ENCODE results near the gene SHROOM3. TPM values are rescaled to one million over a fixed set of nuclear protein-coding genes. Genes with fewer than 3 reads are reported as not detected.

Gene SHROOM3
- total and polyA plus RNA-seq, 2 of the 13 experiments (the other 11 are each of a cell fraction or from before 2014, with no cell fraction given), result 0.01 TPM; not detected in 1

DNA sequence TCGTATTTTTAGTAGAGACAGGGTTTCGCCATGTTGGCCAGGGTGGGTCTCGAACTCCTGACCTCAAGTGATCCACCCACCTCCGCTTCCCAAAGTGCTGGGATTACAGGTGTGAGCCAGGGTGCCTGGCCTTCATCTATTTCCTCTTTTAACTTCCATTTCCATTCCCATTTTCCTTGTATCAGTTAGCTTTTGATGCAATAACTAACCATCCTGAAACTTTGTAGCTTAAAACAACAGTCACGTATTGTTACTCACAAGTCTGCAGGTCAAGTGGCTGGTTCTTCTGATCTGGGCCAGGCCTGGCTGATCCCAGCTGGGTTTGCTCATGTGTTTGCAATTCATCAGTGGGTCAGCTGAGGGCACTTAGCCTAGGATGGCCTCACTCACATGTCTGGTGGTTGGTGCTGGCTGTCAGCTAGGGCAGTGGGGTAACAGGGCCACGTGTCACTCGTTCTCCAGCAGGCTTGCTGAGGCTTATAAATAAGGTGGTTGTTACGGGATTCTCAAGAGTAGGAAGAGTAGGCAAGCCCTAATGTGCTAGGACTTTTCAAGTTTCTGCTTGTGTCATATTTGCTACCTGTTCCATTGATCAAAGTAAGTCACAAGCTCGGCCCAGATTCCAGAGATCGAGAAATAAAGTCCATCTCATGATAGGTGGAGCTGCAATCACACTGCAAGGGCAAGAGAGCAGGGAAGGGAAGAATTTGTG is 374.7 kb downstream of the SHROOM3 start (continued):
- TF ChIP-seq, protein P1, sequence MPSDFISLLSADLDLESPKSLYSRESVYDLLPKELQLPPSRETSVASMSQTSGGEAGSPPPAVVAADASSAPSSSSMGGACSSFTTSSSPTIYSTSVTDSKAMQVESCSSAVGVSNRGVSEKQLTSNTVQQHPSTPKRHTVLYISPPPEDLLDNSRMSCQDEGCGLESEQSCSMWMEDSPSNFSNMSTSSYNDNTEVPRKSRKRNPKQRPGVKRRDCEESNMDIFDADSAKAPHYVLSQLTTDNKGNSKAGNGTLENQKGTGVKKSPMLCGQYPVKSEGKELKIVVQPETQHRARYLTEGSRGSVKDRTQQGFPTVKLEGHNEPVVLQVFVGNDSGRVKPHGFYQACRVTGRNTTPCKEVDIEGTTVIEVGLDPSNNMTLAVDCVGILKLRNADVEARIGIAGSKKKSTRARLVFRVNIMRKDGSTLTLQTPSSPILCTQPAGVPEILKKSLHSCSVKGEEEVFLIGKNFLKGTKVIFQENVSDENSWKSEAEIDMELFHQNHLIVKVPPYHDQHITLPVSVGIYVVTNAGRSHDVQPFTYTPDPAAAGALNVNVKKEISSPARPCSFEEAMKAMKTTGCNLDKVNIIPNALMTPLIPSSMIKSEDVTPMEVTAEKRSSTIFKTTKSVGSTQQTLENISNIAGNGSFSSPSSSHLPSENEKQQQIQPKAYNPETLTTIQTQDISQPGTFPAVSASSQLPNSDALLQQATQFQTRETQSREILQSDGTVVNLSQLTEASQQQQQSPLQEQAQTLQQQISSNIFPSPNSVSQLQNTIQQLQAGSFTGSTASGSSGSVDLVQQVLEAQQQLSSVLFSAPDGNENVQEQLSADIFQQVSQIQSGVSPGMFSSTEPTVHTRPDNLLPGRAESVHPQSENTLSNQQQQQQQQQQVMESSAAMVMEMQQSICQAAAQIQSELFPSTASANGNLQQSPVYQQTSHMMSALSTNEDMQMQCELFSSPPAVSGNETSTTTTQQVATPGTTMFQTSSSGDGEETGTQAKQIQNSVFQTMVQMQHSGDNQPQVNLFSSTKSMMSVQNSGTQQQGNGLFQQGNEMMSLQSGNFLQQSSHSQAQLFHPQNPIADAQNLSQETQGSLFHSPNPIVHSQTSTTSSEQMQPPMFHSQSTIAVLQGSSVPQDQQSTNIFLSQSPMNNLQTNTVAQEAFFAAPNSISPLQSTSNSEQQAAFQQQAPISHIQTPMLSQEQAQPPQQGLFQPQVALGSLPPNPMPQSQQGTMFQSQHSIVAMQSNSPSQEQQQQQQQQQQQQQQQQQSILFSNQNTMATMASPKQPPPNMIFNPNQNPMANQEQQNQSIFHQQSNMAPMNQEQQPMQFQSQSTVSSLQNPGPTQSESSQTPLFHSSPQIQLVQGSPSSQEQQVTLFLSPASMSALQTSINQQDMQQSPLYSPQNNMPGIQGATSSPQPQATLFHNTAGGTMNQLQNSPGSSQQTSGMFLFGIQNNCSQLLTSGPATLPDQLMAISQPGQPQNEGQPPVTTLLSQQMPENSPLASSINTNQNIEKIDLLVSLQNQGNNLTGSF (CRISPR knock-in tag; IDR thresholded peaks at IDR 0.05), result no peak
- TF ChIP-seq ZSCAN29 (CRISPR knock-in tag; conservative IDR thresholded peaks at IDR 0.05), result no peak
- TF ChIP-seq, protein P2, sequence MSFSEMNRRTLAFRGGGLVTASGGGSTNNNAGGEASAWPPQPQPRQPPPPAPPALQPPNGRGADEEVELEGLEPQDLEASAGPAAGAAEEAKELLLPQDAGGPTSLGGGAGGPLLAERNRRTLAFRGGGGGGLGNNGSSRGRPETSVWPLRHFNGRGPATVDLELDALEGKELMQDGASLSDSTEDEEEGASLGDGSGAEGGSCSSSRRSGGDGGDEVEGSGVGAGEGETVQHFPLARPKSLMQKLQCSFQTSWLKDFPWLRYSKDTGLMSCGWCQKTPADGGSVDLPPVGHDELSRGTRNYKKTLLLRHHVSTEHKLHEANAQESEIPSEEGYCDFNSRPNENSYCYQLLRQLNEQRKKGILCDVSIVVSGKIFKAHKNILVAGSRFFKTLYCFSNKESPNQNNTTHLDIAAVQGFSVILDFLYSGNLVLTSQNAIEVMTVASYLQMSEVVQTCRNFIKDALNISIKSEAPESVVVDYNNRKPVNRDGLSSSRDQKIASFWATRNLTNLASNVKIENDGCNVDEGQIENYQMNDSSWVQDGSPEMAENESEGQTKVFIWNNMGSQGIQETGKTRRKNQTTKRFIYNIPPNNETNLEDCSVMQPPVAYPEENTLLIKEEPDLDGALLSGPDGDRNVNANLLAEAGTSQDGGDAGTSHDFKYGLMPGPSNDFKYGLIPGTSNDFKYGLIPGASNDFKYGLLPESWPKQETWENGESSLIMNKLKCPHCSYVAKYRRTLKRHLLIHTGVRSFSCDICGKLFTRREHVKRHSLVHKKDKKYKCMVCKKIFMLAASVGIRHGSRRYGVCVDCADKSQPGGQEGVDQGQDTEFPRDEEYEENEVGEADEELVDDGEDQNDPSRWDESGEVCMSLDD (CRISPR knock-in tag; IDR thresholded peaks at IDR 0.05; ENCODE audit: borderline replicate concordance), result no peak
- TF ChIP-seq SOX6 (IDR thresholded peaks at IDR 0.05), result no peak
- no peak for TF ChIP-seq SOX6 (CRISPR knock-in tag; IDR thresholded peaks at IDR 0.05)
- TF ChIP-seq STAG1 (CRISPR knock-in tag; IDR thresholded peaks at IDR 0.05), result peak; percentile 62
- no peak for TF ChIP-seq CBX2 (IDR thresholded peaks at IDR 0.05; ENCODE audit: low read depth, low read length)
- no peak for TF ChIP-seq CBX2 (CRISPR knock-in tag; IDR thresholded peaks at IDR 0.05; ENCODE audit: low read depth)
- no peak for TF ChIP-seq PHF5A (CRISPR knock-in tag; IDR thresholded peaks at IDR 0.05; ENCODE audit: low read depth, unreplicated experiment)
- TF ChIP-seq CREB1 (IDR thresholded peaks at IDR 0.05), result no peak
- no peak for TF ChIP-seq CREB1 (CRISPR knock-in tag; IDR thresholded peaks at IDR 0.05)
- TF ChIP-seq NR2F2 (IDR thresholded peaks at IDR 0.05; ENCODE audit: borderline replicate concordance, low read depth), result no peak
- TF ChIP-seq SMARCC2 (IDR thresholded peaks at IDR 0.05), result no peak
- no peak for TF ChIP-seq RCOR2 (CRISPR knock-in tag; IDR thresholded peaks at IDR 0.05)
- no peak for TF ChIP-seq ZNF670 (CRISPR knock-in tag; IDR thresholded peaks at IDR 0.05; ENCODE audit: borderline replicate concordance)
- TF ChIP-seq, protein P3, sequence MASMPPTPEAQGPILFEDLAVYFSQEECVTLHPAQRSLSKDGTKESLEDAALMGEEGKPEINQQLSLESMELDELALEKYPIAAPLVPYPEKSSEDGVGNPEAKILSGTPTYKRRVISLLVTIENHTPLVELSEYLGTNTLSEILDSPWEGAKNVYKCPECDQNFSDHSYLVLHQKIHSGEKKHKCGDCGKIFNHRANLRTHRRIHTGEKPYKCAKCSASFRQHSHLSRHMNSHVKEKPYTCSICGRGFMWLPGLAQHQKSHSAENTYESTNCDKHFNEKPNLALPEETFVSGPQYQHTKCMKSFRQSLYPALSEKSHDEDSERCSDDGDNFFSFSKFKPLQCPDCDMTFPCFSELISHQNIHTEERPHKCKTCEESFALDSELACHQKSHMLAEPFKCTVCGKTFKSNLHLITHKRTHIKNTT (CRISPR knock-in tag; IDR thresholded peaks at IDR 0.05), result no peak
- TF ChIP-seq HOXA7 (CRISPR knock-in tag; IDR thresholded peaks at IDR 0.05), result no peak
- TF ChIP-seq MTF2 (CRISPR knock-in tag; IDR thresholded peaks at IDR 0.05; ENCODE audit: borderline replicate concordance), result no peak
- TF ChIP-seq ZNF431 (CRISPR knock-in tag; IDR thresholded peaks at IDR 0.05; ENCODE audit: borderline replicate concordance, low read depth), result no peak
- TF ChIP-seq, protein P4, sequence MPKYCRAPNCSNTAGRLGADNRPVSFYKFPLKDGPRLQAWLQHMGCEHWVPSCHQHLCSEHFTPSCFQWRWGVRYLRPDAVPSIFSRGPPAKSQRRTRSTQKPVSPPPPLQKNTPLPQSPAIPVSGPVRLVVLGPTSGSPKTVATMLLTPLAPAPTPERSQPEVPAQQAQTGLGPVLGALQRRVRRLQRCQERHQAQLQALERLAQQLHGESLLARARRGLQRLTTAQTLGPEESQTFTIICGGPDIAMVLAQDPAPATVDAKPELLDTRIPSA (CRISPR knock-in tag; IDR thresholded peaks at IDR 0.05; ENCODE audit: borderline replicate concordance), result no peak
- no peak for TF ChIP-seq ZNF768 (CRISPR knock-in tag; IDR thresholded peaks at IDR 0.05)
- TF ChIP-seq HNRNPLL (IDR thresholded peaks at IDR 0.05; ENCODE audit: low read depth, low read length, poor library complexity, severe bottlenecking), result no peak

Measured in HepG2 (cell line).